ENCODE data around the gene CLCN1. TPM values are rescaled to one million over a fixed set of nuclear protein-coding genes. Genes with fewer than 3 reads are reported as not detected.

The CLCN1 gene
- polyA plus RNA-seq, 2 of the 4 experiments (the other 2 are of a cell fraction): 0.08 TPM; not detected in 1

DNA sequence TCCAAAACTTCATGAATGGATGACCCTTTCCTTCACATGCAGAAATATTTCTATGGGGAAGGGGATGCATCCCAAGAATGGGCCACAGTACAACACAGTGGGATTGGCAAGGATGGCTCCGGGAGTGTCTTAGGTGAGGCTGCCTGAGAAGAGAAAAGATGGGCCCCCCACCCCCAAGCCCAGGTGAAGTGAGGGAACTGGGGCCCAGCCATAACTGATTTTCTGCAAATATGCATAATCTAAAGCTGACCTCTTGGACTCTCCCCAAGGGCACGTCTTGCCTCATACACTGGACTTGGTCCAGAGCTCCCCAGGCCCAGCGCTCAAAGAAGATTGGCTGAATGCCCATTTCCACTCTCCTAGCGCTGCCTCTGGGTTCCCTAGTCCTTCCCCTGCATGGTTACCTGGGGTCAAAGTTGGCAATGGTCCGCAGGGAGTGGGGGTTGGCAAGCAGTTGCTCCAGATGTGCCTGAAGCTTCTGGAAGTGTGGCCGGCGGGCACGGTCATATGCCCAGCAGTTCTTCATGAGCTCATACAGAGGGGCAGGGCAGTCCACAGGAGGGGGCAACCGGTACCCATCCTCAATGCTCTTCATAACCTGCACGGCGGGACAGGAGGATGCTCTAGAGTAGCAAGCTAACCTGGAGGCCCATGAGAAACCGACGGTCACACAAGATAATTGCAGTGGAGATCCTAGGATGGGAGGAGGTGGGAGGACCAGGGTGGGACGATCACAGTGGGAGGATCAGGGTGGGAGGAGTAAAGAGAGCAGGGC lies 77.5 kb downstream of the CLCN1 start:
- Histone ChIP-seq H3K27ac (no peak overlapping the region), H3K9me3 (no peaks in the 10 kb centered on the region), H3K4me1 (peaks cover 13% of the 10 kb centered on the region; the same call in 1 of the 3 replicates), H3K4me2 (no peak overlapping the region), H3K4me3 (no peak overlapping the region)
- ATAC-seq (no peak; a peak in 1 of 6 replicates), DNase-seq (ENCODE audit: low read depth in 1 of 2, low spot score in 1 of 2) (no peak), FAIRE-seq (no peak)
- ChIA-PET POLR2A (interaction anchor here (1.0 kb wide), 1 partner anchor 13 kb away, joined by 3 read pairs; no protein-coding TSS in a partner anchor), CTCF (interaction anchor here (0.8 to 2.8 kb wide), 3 partner anchors 8 to 15 kb away, joined by 3 to 20 read pairs (median 3); partner anchors contain the start of gene EPHA1)
- TF ChIP-seq JUN (IDR thresholded peaks at IDR 0.05) (no peak), PHF8 (IDR thresholded peaks at IDR 0.05; ENCODE audit: borderline replicate concordance, low read depth) (no peak), RCOR1 (IDR thresholded peaks at IDR 0.05; ENCODE audit: low read depth, low read length) (no peak)
- WGBS (ENCODE audit: missing lambda C conversion rate): 91% methylated on average over 14 of the region's 14 CpGs

DNA sequence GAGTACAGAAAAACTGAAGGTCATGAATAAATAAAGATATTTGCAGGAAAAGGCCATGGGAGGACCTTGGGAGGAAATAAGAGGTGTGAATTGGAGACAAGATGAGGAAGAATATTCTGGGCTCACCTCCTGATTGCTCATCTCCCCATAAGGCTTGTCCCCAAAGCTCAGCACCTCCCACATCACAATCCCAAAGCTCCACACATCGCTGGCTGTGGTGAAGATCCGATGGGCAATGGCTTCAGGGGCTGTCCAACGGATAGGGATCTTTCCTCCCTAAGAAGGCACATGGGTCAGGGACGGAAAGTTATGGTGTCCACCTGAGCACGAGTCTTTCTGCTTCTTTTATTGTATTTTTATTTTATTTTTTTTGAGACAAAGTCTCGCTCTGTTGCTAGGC lies 78.2 kb downstream of the CLCN1 start:
- no peak for FAIRE-seq
- Histone ChIP-seq H3K4me3 (no peak overlapping the region), H3K27ac (no peak overlapping the region), H3K4me1 (peaks cover 13% of the 10 kb centered on the region; the same call in 1 of the 3 replicates), H3K9me3 (no peaks in the 10 kb centered on the region), H3K4me2 (no peak overlapping the region)
- CTCF ChIA-PET: interaction anchor here (1.0 to 2.8 kb wide), 2 partner anchors 14 kb away, joined by 3 to 20 read pairs; partner anchors contain the start of gene EPHA1
- TF ChIP-seq RCOR1 (IDR thresholded peaks at IDR 0.05; ENCODE audit: low read depth, low read length): no peak
- TF ChIP-seq, protein P1, sequence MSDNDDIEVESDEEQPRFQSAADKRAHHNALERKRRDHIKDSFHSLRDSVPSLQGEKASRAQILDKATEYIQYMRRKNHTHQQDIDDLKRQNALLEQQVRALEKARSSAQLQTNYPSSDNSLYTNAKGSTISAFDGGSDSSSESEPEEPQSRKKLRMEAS (IDR thresholded peaks at IDR 0.05): no peak
- no peak for TF ChIP-seq HDAC2 (IDR thresholded peaks at IDR 0.05)
- no peak for TF ChIP-seq SMC3 (IDR thresholded peaks at IDR 0.05)
- DNase-seq (ENCODE audit: low read depth in 1 of 2, low spot score in 1 of 2): no peak
- no peak for ATAC-seq
- POLR2A ChIA-PET: interaction anchor here (1.0 kb wide), 1 partner anchor 14 kb away, joined by 3 read pairs; no protein-coding TSS in a partner anchor
- WGBS (ENCODE audit: missing lambda C conversion rate): 93% methylated on average over 6 of the region's 6 CpGs

GRCh38 chr7:143394777-143395176 lies 78.9 kb downstream of the CLCN1 start:
- CTCF ChIA-PET: interaction anchor here (0.7 to 2.8 kb wide), 3 partner anchors 15 to 154 kb away, joined by 3 to 20 read pairs (median 5); no protein-coding TSS in a partner anchor
- Histone ChIP-seq H3K4me3 (no peak overlapping the region), H3K27ac (no peak overlapping the region), H3K9me3 (no peaks in the 10 kb centered on the region), H3K4me2 (no peak overlapping the region), H3K4me1 (peaks cover 13% of the 10 kb centered on the region; the same call in 1 of the 3 replicates)
- FAIRE-seq: no peak
- 92% methylated on average over 5 of the region's 6 CpGs for WGBS (ENCODE audit: missing lambda C conversion rate)
- no peak for DNase-seq (ENCODE audit: low read depth in 1 of 2, low spot score in 1 of 2)
- POLR2A ChIA-PET: no interaction called here
- ATAC-seq: peak in 1 of 2 experiments; percentile 2; a peak in 3 of 6 replicates
- TF ChIP-seq ESRRA (IDR thresholded peaks at IDR 0.05; ENCODE audit: borderline replicate concordance, low read length) (no peak), BCL3 (IDR thresholded peaks at IDR 0.05) (no peak), CBX8 (IDR thresholded peaks at IDR 0.05) (no peak), HMGXB4 (CRISPR knock-in tag; IDR thresholded peaks at IDR 0.05; ENCODE audit: borderline replicate concordance) (no peak), CHD4 (IDR thresholded peaks at IDR 0.05; ENCODE audit: borderline replicate concordance) (no peak), ZC3H11A (IDR thresholded peaks at IDR 0.05) (no peak), EHF (CRISPR knock-in tag; IDR thresholded peaks at IDR 0.05) (no peak), CEBPB (IDR thresholded peaks at IDR 0.05) (no peak), KDM5A (IDR thresholded peaks at IDR 0.05) (no peak)
- TF ChIP-seq, protein P2, sequence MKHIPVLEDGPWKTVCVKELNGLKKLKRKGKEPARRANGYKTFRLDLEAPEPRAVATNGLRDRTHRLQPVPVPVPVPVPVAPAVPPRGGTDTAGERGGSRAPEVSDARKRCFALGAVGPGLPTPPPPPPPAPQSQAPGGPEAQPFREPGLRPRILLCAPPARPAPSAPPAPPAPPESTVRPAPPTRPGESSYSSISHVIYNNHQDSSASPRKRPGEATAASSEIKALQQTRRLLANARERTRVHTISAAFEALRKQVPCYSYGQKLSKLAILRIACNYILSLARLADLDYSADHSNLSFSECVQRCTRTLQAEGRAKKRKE (CRISPR knock-in tag; IDR thresholded peaks at IDR 0.05; ENCODE audit: low read depth): no peak
